GM18517 (cell line): Measurements from ENCODE around the gene MACROD2.
"Not testable (repeated sequence)": the region's sequence is repeated elsewhere in the genome, so short reads cannot be mapped to it uniquely, and the experiment has no call there.

ENCODE experiments used
- ATAC-seq: cut with Tn5 transposase; IDR thresholded peaks from one replicate; pipeline ENCODE4 v1.9.1; 2021; ENCODE audit warnings: mild to moderate bottlenecking, moderate library complexity; ENCODE audit not compliant: unreplicated experiment

Gene MACROD2

GRCh38 chr20:13995086-13995665 is at the start of gene MACROD2:
Gene MACROD2 (plus strand): TSS chr20:13995516.
- ATAC-seq: peak; percentile 71

GRCh38 chr20:13947719-13948118 is 47.6 kb upstream of the MACROD2 start:
- no peak for ATAC-seq

- no peak for ATAC-seq
Observed at GRCh38 chr20:13953227-13953626, 42.1 kb upstream of the MACROD2 start.

- no peak for ATAC-seq
Observed at GRCh38 chr20:13960119-13960518, 35.2 kb upstream of the MACROD2 start.

GRCh38 chr20:13960525-13960924 is 34.8 kb upstream of the MACROD2 start:
- ATAC-seq: no peak

- no peak for ATAC-seq
Observed at GRCh38 chr20:13984211-13984610, 11.1 kb upstream of the MACROD2 start.

GRCh38 chr20:13990465-13990864 is 4.9 kb upstream of the MACROD2 start, which contains the start of gene SEL1L2:
Gene SEL1L2 (minus strand): TSS chr20:13990614. CDS start chr20:13990534, 80 bp downstream.
- ATAC-seq: no peak

- no peak for ATAC-seq
Observed at GRCh38 chr20:13991311-13991710, 4.0 kb upstream of the MACROD2 start.

GRCh38 chr20:13991955-13992354 is 3.4 kb upstream of the MACROD2 start:
- ATAC-seq: not testable (repeated sequence)

GRCh38 chr20:13995841-13996240 is 525 bp downstream of the MACROD2 start:
- no peak for ATAC-seq

GRCh38 chr20:13996265-13996664 is 949 bp downstream of the MACROD2 start:
- ATAC-seq: no peak

- no peak for ATAC-seq
Observed at GRCh38 chr20:14000917-14001316, 5.6 kb downstream of the MACROD2 start.

- ATAC-seq: no peak
Observed at GRCh38 chr20:14005996-14006395, 10.7 kb downstream of the MACROD2 start.

- ATAC-seq: no peak
Observed at GRCh38 chr20:14009208-14009607, 13.9 kb downstream of the MACROD2 start.

GRCh38 chr20:14012671-14013070 is 17.4 kb downstream of the MACROD2 start:
- ATAC-seq: no peak

- ATAC-seq: no peak
Observed at GRCh38 chr20:14030991-14031390, 35.7 kb downstream of the MACROD2 start.

- no peak for ATAC-seq
Observed at GRCh38 chr20:14033310-14033709, 38.0 kb downstream of the MACROD2 start.

- ATAC-seq: no peak
Observed at GRCh38 chr20:14036567-14036966, 41.3 kb downstream of the MACROD2 start.

GRCh38 chr20:14044712-14045276 is 49.5 kb downstream of the MACROD2 start:
- ATAC-seq: not testable (repeated sequence)

- no peak for ATAC-seq
Observed at GRCh38 chr20:14046534-14046933, 51.2 kb downstream of the MACROD2 start.

GRCh38 chr20:14049111-14049510 is 53.8 kb downstream of the MACROD2 start:
- peak; percentile 87 for ATAC-seq

GRCh38 chr20:14051454-14051853 is 56.1 kb downstream of the MACROD2 start:
- ATAC-seq: no peak
